Skeletal muscle satellite cell (primary cell): ENCODE results near the gene NXNL2.

ENCODE experiments used
- H3K27me3 ChIP-seq: 2 replicates; pipeline ENCODE4 v1.7.0; 2013; ENCODE audit warnings: low read length; ENCODE audit not compliant: control insufficient read depth, insufficient read depth
- H3K36me3 ChIP-seq: 2 replicates; pipeline ENCODE4 v1.7.0; 2013; ENCODE audit warnings: mild to moderate bottlenecking, control low read depth, low read length; ENCODE audit not compliant: insufficient read depth
- H3K4me1 ChIP-seq: 2 replicates; pipeline ENCODE4 v1.7.0; 2013; ENCODE audit warnings: low read length; ENCODE audit not compliant: control insufficient read depth, insufficient read depth
- H3K4me2 ChIP-seq: 2 replicates; pipeline ENCODE4 v1.7.0; 2013; ENCODE audit warnings: mild to moderate bottlenecking, low read length
- H3K4me3 ChIP-seq: 2 replicates; pipeline ENCODE4 v1.7.0; 2013; ENCODE audit warnings: low read length
- H3K9ac ChIP-seq: 2 replicates; pipeline ENCODE4 v1.7.0; 2013; ENCODE audit warnings: mild to moderate bottlenecking, low read depth, low read length, moderate library complexity
- H3K9me3 ChIP-seq: replicated peaks from 2 replicates; pipeline ENCODE4 v1.7.0; 2013; ENCODE audit warnings: mild to moderate bottlenecking, control low read depth, low read length

Gene NXNL2

DNA sequence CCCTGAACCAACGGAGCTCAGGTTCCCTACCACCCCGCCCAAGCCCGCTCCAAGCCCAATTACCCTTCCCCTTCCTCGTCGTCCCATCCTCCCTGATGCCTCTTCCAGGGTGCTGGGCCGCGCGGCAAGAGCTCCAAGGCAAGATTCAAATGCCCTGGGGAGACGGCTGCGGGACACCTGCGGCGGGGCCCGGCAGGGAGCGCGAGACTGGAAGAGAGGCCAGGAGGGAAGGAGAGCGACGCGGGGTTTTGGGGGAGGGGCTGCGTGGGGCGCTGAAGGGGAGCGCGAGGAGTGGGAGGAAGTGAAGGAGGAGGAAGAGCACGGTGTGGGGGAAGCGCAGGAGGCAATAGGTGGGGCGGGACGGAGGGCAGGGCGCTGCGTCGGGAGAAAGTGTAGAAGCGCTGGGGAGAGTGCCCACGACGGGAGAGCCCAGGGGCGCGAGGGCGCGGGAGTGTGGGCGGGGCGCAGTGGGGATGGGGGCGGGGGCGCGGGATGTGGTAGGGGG, 975 bp upstream of the NXNL2 start:
- peak overlapping the region; percentile 86 for H3K9ac ChIP-seq
- peak overlapping the region; percentile 81 for H3K4me3 ChIP-seq
- H3K27me3 ChIP-seq = no peaks in the 10 kb centered on the region
- no peaks in the 10 kb centered on the region for H3K9me3 ChIP-seq
- H3K4me1 ChIP-seq = peaks cover 69% of the 10 kb centered on the region
- H3K4me2 ChIP-seq = peak overlapping the region; percentile 92
- no peaks in the 10 kb centered on the region for H3K36me3 ChIP-seq

DNA sequence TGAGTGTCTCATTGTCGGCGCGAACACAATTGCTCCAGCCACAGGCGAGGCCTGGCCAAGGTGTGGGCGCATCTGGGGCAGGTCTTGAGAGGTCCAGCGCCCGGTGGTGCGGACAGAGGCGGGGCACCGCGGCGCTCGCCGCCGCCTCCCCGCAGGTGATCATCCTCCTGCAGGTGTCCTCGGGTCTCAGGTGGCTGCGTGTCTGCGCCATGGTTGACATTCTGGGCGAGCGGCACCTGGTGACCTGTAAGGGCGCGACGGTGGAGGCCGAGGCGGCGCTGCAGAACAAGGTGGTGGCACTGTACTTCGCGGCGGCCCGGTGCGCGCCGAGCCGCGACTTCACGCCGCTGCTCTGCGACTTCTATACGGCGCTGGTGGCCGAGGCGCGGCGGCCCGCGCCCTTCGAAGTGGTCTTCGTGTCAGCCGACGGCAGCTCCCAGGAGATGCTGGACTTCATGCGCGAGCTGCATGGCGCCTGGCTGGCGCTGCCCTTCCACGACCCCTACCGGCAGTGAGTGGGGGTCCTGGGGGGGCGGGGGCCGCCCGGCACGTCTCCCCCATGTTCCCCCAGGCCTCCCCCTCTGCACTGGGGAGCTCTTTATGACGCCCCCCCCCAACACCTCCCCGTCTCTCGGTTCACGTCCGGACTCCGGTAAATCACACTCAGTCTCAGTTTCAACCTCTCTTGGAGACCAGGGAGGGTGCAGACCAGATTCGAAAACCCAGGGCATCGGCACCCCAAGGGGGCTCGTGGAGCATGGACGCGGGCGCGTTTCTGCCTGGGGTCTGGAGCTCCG, 446 bp downstream of the NXNL2 start:
- H3K9me3 ChIP-seq = no peaks in the 10 kb centered on the region
- H3K9ac ChIP-seq = peak overlapping the region; percentile 62
- H3K4me1 ChIP-seq = peaks cover 55% of the 10 kb centered on the region
- H3K4me3 ChIP-seq = peak overlapping the region; percentile 73
- no peaks in the 10 kb centered on the region for H3K27me3 ChIP-seq
- no peaks in the 10 kb centered on the region for H3K36me3 ChIP-seq
- H3K4me2 ChIP-seq = peak overlapping the region; percentile 86

DNA sequence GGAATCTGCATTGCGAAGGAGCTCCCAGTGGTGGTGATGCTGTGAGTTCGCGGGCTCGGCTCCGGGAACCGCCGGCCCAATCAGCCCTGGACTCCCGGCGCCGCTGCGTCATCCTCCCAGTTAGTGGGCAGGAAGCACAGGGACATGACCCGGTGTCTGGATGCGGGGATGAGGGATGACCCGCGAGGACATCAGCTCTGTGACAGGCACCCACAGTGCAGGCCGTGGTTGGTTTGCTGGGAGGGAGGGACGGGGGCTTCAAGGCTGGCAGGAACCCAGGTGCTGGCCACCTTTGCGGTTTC, 996 bp downstream of the NXNL2 start:
- no peaks in the 10 kb centered on the region for H3K9me3 ChIP-seq
- no peaks in the 10 kb centered on the region for H3K27me3 ChIP-seq
- H3K9ac ChIP-seq = peak overlapping the region; percentile 62
- H3K4me1 ChIP-seq = peaks cover 49% of the 10 kb centered on the region
- H3K4me3 ChIP-seq = peak overlapping the region; percentile 73
- no peaks in the 10 kb centered on the region for H3K36me3 ChIP-seq
- peak overlapping the region; percentile 86 for H3K4me2 ChIP-seq

DNA sequence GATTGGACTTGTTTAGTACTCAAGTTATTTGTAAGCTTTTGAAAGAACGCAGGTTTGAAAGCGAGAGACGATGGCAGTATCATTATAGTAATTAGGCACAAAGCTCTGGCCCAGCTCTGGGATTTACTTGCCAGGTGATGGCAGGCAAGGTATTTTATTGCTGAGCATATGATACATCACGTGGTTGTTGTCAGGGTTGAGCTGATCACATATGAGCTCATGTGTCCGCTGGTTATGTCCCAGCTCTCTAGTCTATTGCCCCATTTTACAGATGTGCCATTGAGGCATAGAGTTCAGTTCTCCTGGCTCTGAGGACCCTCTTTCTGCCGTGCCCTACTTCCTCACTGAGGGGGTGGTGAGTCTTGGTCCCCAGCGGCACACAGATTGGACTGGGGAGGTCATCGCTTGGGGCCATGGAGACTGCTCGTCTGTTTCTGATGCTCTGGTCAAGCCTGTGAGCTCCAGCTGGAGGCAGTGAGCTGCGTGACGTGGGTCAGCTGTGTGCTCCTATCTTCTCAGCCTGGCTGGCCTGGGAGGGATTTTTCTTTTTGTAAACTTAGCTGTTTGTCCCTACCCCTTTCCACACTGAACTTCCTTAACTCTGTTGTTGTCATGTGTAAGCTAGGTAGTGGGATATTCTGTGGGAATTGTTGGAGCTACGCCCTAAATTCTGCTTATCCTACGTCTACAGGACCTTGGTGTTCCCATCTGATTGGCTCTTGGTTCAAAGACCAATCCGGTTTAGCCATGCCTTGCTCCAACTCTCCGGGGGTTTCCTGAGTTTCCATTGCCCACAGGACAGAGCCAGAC, 2.2 kb downstream of the NXNL2 start:
- Histone ChIP-seq H3K9ac (peak overlapping the region; percentile 17), H3K4me3 (peak overlapping the region; percentile 73), H3K9me3 (no peaks in the 10 kb centered on the region), H3K4me2 (peak overlapping the region; percentile 86), H3K4me1 (peaks cover 42% of the 10 kb centered on the region), H3K27me3 (no peaks in the 10 kb centered on the region), H3K36me3 (no peaks in the 10 kb centered on the region)

DNA sequence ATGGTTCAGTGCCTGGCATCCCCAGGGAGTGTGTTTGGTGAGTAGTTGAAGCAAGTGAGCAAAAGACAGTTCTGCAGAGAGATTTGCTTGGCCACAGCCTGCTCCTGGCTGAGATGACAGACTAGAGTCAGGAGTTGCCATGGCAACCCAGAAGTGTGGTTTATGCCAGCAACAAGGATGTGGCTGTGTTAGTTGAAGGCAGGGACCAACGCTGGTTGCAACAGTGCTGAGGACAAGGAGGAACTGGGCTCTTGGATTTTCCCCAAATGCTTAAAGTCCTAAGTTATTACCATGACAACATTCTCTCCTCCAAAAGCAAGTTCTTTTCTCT, 2.7 kb downstream of the NXNL2 start:
- Histone ChIP-seq H3K27me3 (no peaks in the 10 kb centered on the region), H3K9ac (no peak overlapping the region), H3K36me3 (no peaks in the 10 kb centered on the region), H3K9me3 (no peaks in the 10 kb centered on the region), H3K4me2 (peak overlapping the region; percentile 86), H3K4me3 (peak overlapping the region; percentile 73), H3K4me1 (peaks cover 38% of the 10 kb centered on the region)

DNA sequence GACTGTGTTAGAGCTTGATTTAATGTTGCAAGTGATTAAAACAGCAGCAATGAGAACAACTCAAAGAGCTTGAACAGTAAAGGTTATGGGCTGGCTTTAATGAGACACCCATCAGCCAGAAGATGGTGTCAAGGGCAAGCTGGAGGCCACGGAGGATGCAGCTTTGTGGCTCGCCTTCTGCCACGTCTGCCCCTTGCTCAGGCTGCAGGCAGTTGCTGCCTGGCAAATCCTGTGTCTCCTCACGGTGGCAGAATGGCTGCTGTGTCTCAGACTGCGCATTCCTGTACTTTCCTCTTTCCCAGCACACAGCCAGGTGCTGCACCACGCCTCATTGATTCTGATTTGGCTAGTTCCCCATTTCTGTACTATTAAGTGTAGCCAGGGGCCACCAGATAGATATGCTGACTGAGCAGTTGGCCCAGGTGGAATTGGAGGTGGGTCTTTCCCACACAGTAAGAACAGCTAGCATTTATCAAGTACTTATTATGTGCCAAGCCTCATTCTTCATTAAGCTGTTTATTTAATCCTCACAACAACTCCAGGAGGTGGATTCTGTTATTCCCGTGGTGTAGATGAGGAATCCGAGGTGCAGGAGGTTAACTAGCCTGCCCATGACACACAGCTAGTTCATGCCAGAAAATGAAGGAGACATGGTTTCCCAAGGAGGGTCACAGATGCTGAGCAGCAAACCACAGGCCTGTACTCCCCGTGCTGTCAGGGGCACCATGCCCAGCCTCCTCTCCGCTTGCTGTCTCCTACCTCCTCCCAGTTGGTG, 3.5 kb downstream of the NXNL2 start:
- Histone ChIP-seq H3K4me2 (peak overlapping the region; percentile 86), H3K27me3 (no peaks in the 10 kb centered on the region), H3K9ac (no peak overlapping the region), H3K36me3 (no peaks in the 10 kb centered on the region), H3K4me3 (no peak overlapping the region), H3K4me1 (peaks cover 30% of the 10 kb centered on the region), H3K9me3 (no peaks in the 10 kb centered on the region)

DNA sequence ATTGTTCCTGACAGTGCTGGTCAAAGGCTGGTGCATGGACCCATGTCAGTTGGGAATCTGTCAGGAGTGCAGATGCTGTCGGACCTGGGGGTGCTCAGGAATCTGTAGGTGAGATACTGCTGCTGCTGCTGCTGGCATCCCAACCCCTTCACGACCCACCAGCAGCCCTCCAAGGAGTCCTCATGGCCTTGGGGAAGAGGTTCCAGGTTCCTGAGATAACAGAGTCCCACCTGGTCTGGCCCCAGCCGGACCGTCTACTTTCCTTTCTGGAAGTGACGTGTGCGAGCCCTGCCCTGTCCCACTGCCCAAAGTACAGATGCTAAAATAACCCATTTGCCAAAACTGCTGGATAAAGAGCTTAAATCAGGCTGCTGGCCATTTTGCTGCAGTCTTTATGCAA, 4.3 kb downstream of the NXNL2 start:
- Histone ChIP-seq H3K36me3 (no peaks in the 10 kb centered on the region), H3K4me2 (no peak overlapping the region), H3K27me3 (no peaks in the 10 kb centered on the region), H3K4me1 (peaks cover 27% of the 10 kb centered on the region), H3K9ac (no peak overlapping the region), H3K9me3 (no peaks in the 10 kb centered on the region), H3K4me3 (no peak overlapping the region)

DNA sequence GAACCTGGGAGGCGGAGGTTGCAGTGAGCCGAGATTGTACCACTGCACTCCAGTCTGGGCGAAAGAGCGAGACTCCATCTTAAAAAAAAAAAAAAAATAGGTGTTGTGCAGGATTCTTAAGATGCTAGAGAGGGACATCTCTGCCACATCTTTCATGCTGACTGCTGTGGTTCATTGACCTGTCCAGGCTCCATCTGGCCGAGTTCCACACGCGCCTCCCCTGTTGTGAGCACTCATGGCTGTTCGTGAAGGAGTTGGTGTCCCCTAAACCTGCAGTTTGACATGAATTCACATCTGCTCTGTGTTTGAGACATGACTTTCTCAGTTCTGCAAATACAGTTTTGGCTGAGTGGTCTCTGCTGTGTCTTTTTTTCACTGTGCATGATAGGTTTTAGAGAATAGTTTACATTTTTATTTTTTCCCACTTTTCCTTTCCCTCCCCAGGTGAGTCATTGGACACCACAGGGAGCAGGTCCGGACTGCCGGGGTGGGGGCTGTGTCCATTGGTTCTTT, 5.3 kb downstream of the NXNL2 start:
- Histone ChIP-seq H3K9ac (no peak overlapping the region), H3K27me3 (no peaks in the 10 kb centered on the region), H3K9me3 (no peaks in the 10 kb centered on the region), H3K36me3 (peaks cover 2% of the 10 kb centered on the region), H3K4me1 (peaks cover 23% of the 10 kb centered on the region), H3K4me2 (no peak overlapping the region), H3K4me3 (no peak overlapping the region)

DNA sequence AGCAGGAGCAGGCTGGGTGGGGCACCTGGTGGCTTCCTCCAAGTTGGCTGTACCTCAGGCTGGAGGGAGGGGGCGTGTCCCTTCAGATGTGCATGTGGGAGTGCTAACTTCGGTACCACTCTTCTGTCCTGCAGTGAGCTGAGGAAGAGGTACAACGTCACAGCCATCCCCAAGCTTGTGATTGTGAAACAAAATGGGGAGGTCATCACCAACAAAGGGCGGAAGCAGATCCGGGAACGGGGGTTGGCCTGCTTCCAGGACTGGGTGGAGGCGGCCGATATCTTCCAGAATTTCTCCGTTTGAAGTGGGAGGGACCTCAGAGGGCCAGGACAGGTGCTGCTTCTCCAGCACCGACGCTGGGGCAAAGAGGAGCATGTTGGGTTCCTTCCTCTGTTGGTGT, 9.3 kb downstream of the NXNL2 start:
- no peak overlapping the region for H3K4me3 ChIP-seq
- H3K4me2 ChIP-seq = no peak overlapping the region
- H3K36me3 ChIP-seq = peaks cover 4% of the 10 kb centered on the region
- H3K27me3 ChIP-seq = no peaks in the 10 kb centered on the region
- H3K4me1 ChIP-seq = no peaks in the 10 kb centered on the region
- H3K9ac ChIP-seq = no peak overlapping the region
- H3K9me3 ChIP-seq = no peaks in the 10 kb centered on the region

DNA sequence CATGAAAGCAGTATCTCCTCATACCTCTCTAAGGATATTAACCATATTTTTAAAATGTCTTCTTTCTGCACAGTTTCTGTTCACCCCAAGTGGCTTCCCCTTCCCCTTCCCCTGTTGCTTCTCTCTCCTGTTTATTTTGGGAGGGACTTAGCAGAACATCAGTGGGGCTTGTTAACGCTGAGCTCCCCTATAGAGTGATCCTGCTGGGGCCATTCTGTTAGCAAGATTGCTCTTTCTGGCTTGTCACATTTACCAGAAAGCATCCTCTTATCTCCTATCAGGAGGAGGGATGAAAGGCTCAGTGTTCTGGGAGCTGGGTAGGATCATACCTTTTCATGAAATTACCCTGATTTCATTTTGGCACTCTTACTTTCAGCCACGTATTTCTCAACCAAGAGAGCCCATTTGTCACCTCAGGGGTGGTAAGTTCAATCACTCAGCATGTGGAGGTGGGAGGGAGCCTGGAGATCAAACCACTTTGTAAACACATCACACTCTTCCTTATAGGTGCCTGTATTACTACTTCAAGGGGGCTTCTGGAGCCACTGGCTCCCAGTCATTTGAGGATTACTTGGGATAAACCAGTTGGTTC, 16.7 kb downstream of the NXNL2 start:
- Histone ChIP-seq H3K27me3 (no peaks in the 10 kb centered on the region), H3K4me1 (no peaks in the 10 kb centered on the region), H3K36me3 (no peaks in the 10 kb centered on the region)

DNA sequence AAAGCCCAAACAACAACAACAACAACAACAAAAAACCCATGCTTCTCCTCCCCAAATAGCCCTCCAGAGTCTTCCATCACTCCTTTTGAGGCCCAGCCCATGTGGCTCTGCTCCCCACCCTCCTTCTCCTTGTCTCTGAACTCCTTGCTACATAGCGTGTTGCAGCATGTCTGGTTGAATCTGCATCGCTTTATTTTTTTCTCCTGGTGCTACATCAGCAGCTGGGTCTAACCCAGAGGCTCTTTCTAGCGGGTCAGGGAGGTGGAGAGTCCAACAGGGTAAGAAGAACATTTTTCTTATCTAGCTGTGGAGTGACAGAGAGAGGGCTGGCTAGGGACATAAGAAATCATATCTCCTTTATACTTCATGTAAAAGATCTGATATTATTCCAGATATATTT, 18.4 kb downstream of the NXNL2 start:
- Histone ChIP-seq H3K9ac (no peak overlapping the region), H3K9me3 (no peaks in the 10 kb centered on the region), H3K4me1 (no peaks in the 10 kb centered on the region), H3K36me3 (no peaks in the 10 kb centered on the region), H3K27me3 (no peaks in the 10 kb centered on the region), H3K4me3 (no peak overlapping the region), H3K4me2 (no peak overlapping the region)

More for the DNA sequence above, 16.7 kb downstream of the NXNL2 start:
- H3K9ac ChIP-seq = no peak overlapping the region
- no peak overlapping the region for H3K4me2 ChIP-seq
- no peaks in the 10 kb centered on the region for H3K9me3 ChIP-seq
- H3K4me3 ChIP-seq = no peak overlapping the region
